LHCN-M2 (cell line): Measurements from ENCODE around the gene TAGLN2. TPM values are rescaled to one million over a fixed set of nuclear protein-coding genes. Genes with fewer than 3 reads are reported as not detected.
"Not testable (repeated sequence)": the region's sequence is repeated elsewhere in the genome, so short reads cannot be mapped to it uniquely, and the experiment has no call there.

Experiments used
- DNase-seq: peaks from one replicate; pipeline ENCODE4 v3.0.0-alpha.2; 2012; ENCODE audit warnings: low read depth
- total RNA-seq: library from RNA; depleted of rRNA; stranded (reverse); fragments of >200 nt; gene quantifications from 2 replicates; pipeline ENCODE4 v1.2.3, GENCODE V29; 2014

Gene TAGLN2
- total RNA-seq, 1 experiment from 2014 or later: 294 TPM

DNA sequence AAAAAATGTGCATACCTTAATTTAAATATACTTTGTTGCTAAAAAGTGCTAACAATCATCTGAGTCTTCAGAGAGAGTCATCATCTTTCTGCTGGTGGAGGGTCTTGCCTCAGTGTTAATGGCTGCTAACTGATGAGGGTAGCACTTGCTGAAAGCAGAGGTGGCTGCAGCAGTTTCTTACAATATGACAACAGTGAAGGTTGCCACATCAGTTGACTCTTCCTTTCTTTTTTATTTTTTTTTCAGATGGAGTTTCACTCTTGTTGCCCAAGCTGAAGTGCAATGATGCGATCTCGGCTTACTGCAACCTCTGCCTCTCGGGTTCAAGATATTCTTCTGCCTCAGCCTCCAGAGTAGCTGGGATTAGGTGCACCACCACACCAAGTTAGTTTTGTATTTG lies 22.8 kb downstream of the TAGLN2 start:
- DNase-seq: no peak

DNA sequence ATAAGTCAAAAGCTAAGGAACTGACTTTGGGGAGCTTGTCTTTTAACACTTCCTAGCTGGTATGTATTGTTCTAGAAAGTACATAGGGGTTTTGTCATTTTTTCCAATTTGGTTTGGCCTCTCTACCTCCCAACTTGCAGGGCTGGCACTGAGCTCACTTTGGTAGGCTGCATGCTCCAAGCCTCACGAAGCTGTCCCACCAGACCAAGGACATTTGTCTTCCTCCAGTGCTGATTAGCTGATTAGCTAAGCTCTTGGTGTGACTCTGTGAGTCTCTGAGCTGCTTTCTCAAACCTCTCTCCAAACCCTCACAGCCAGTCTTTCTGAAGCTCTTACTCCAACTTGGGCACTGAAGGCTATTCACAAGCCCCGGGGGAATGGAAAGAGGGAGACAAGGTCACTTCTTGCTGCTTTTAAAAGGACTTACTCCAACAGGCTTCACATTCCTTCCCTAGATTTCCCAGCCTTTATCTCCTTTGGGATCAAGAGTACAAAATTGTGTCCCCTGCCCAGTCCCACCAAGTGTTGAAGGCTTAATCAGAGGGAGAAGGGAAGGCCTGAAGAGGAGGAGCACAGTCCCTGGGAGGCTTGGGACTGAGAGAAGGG lies 24.4 kb downstream of the TAGLN2 start:
- DNase-seq: no peak

DNA sequence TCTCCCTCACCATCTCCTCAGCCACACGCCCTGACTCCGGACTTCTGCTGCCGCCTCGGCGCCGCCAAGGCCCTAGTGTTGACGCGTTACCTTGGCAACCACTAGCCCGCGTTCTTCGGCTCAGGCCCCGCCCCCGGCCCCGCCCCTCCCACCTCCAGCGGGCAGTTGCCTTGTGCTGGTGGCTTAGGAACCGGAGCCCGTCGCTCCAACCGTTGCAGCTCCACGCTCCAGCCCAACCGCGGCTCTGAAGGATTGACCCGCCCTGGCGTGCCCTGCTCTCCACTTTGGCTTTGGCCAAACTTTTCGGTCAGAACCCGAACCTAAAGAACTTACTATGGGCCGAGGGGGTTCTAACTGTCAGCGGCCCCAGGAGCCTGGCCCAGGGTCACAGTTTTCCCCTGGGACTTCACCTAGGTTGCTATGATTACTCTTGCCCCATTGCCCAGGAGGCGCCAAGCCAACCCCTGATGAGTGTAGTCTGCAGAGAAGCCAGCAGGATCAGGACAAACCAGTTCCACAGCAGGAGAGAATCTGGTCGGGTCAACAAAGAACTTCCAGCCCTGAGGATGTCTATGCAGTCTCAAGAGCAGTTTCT lies 25.1 kb downstream of the TAGLN2 start, which contains the start of gene CFAP45:
TSS of gene CFAP45 (minus strand) at position 80 of the 595 bp plus-strand sequence. CDS start at position 13, 67 bp downstream.
- no peak for DNase-seq

DNA sequence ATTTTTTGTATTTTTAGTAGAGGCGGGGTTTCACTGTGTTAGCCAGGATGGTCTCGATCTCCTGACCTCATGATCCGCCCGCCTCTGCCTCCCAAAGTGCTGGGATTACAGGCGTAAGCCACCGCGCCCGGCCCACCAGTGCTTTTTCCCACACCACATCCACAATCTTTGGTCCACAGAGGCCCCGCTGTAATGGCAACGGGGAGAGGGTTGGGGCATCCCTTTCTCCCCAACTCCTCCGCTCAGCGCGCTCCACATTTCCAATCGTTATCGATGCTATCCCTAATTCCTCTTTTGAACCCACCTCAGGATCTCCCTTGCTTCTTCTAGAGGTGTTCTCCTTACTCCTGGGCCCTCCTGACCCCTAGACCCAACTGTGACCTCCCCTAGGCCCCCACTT lies 25.7 kb downstream of the TAGLN2 start:
- DNase-seq: not testable (repeated sequence)

DNA sequence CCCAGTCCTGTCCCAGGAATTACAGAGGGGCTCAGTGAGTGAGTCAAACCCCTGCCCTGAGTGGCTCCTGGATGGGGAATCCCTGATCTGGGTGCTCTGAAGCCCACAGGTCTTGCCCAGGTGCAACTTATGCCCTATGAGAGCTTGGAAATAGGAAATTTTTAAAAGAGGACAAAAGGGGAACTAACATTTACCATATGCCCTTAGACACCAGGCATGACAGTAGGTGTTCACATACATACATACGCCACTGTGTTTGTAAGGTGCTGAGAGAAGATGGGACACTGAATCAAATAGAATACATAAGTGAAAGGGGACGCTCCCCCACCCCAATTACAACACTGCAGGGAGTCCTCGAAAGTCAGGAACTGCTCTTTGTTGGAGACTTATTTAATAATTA lies 26.8 kb downstream of the TAGLN2 start:
- DNase-seq: no peak

DNA sequence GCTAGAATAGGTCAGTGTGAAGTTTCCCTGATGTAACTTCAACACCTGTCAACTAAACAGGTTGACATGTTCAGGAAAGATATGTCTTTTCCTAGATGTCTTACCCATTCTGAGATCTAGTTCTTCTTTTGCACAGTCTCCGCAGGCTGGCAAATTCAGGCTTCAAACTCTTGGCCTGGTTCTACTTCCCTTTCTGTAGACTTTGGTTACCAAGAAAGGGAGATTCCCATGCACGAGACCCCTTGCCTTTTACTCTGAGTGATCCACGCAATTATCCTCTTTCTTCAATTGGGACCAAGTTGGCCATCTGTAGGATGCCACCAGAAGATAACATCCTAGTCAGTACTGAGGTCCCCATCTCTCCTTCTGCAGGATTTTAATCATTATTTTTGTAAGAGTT lies 27.3 kb downstream of the TAGLN2 start:
- no peak for DNase-seq

DNA sequence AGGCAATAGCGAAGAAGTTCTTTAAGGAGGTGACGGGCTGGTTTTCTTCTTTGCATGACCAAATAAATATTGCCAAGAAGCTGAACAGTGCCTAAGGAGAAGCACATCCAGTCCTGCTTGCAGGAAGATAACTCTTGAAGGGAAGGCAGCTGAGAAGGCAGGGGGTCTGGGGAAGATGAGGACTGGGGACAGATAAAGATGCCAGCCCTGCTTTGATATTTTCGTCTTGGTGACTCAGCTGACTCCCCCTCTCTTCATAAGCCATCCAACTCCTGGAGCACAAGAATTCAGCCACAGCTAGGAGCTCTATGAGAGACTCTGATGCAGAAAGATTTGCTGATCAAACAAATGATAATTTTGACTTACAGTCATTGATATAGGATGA lies 28.8 kb downstream of the TAGLN2 start:
- no peak for DNase-seq

DNA sequence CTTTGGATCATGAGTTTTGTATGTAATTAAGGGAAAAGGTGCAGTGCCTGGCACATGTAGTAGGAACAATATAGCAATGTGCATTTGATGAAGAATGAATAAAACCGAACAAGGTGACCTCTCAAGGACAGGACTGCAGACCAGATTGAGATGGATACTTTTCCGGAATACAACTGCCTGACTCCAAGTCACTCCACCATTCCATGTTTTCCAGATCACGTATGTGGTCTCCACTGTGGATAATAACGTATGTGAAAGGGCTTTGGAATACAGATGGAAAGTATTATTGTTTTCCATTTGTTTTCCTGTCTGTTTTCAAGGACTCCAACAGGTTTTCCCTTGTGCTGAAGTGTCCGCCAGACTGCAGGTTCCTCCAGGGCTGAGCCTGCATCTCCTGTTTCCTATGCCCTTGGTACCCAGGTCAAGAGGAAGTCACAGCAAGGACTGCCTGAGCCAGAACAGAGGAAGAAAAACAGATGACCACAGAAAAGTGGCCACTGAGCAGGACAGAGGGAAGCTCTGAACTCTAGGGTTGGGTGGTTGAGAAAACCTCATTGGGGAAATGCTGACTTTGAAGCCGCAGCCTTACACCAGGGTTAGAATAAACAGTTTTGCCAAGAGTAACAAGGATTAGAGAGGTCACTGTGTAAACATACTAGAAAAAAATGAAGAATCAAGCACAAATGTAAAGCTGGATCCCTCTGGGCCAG lies 29.3 kb downstream of the TAGLN2 start:
- no peak for DNase-seq

DNA sequence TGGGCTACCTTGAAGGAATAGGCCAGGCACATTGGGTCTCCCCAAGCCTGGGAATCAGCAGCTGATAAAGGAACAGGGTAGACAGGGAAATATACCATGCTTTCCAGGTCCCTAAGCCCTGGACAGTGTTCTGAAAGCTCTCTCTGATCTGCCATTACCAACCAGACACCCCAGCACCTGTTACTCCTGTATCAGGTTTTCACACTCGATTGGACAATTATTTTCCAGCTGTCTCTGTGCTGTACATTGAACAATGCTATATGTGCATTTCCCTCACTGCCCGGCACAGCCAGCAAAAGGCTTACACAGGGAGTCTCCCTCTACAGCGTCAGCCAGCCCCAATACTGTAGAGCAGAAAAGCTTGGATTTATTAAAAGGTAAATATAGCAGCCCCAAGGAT lies 30.0 kb downstream of the TAGLN2 start:
- DNase-seq: no peak

DNA sequence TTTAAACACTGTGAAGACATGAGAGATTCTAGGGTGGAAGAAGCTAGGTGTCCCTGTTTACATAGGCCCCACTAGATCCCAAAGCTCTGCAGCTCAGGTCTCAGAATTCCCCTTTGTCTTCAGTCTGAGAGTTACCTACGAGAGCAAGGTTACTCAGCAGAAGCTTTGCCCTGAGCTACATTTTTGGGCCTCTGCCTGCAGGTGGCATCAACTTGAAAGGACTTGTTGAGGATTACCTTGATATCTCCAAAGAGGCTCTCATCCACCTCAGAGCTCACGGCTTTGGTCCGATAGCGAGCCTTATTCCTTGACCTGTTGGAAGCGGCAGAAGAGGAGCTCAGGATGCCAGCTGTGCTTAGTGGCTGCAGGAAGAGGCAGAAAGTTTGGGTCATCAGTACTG lies 32.4 kb downstream of the TAGLN2 start:
- DNase-seq: no peak

DNA sequence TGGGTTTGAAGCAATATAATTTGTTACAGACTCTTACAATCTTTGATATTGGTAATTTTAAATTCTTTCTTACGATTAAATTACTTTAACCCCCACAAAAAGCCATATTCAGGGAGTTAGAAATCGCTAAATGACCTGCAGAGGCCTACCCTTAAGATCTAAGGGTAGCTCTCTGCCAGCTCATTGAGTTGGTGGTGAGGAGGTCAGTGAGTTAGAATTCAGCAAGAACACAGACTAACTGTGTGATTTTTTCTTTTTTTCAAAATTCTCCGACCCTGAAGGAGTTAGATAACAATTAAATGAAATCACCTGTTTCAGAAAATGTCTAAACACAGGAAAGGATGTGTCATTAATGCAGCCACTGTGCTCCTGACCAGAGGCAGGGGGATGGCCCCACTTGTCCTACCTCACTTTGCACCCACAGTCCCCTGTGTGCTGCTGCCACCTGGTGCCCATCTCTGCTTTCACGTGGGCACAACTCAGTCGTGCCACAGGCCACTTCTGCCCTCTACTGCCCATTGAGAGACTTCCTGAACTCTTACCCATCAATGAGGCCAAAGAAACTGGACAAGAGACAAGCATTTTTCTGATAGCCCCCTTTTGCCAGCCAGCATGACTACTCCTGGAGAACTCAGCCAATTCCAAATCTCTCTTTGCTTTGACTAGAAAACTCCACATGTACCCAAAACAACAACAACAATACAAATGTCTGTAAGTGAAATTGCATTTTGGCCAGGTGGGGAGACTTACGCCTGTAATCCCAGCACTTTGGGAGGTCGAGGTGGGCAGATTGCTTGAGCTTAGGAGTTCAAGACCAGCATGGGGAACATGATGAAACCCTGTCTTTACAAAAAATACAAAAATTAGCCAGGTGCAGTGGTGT lies 33.8 kb downstream of the TAGLN2 start:
- peak; percentile 85 for DNase-seq

DNA sequence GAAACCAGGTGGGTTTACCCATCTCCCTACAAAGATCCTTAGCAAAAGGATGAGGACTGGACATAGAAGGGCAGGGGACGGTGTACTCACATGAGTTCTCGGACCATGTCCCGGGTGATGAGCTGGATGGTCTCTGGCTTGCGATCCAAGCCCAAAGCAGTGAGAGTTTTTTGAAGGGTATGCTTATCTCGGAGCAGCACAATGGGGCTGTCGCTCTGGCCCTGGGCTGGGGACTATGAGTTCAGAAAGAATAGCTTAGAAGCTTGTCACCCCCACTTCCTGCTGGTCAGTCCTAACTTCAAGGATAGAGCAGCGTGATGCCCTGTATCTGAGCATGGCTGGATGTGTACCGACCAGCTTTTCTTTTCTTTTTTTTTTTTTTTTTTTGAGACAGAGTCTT lies 34.9 kb downstream of the TAGLN2 start:
- DNase-seq: no peak

DNA sequence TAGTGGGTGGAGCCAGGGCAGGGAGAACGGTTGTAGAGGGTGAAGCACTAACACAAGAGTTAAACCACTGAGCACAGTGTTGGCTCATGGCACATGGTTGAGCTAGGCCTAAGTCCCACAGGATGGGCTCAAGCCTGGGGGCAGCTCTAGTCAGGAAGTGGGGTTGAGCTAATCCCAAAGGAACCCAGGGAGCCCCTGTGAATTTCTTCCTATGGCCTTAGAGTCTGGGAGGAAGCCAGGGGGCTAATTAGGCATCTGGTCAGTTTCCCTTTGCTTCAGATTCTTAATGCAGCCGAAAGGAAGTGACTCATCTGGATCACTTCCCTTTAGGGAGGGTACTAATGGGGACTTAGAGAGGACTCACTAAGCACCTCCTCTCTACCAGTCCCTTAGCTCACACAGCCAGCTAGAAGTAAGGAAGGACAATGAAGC lies 35.5 kb downstream of the TAGLN2 start:
- DNase-seq: peak; percentile 88

DNA sequence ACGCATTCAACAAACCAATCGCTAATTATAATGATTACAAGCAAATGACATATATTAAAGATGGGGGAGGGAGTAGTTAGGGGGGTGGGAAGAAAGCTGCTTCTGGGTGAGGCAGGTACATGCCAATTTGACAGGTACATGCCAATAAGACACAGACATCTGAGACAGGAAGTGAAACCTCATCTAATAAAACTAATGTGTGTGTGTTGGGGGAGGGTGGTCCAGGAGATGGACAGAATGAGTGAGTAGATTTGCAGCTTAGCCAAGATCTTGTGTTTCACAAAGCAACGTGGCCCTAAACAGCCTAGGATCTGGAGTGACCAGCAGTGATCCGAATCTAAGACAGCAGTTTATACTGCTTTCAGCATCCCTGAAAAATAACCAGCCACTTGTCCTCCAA lies 36.1 kb downstream of the TAGLN2 start:
- no peak for DNase-seq

DNA sequence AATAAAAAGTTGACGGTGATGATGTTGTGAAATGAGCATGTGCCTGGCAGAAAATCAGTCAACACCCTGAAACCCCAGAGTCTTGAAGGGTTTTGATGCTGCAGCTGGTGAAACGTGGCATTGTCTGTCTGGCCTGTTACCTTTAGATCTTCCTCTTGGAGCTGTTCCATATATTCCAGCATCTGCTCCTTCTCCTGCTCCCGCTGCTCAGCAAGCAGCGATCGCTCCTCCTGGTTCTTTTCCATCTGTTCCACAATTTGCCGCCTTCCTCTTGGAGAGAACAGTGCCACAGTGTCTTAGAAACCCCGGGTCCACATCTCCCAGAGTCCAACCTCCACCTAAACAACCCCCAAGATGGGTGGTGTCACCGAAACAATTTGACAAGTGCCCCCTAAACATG lies 41.0 kb downstream of the TAGLN2 start:
- no peak for DNase-seq

DNA sequence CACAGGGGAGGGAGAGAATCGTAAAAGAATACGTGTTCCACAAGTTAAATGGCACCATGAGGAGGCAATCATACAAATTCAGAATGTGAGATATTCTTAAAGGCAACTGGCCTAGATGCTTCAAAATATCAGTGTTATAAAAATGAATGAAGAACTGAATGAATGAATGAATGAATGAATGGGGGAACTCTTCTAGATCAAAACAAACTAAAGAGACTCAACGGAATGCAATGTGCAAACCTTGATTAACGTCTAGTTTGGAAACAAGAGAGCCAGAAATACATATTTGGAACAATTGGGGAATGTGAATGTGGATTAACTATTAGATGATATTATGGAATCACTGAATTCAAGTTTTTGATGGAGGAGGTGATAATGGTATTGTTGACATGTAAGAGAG lies 42.2 kb downstream of the TAGLN2 start:
- DNase-seq: no peak

DNA sequence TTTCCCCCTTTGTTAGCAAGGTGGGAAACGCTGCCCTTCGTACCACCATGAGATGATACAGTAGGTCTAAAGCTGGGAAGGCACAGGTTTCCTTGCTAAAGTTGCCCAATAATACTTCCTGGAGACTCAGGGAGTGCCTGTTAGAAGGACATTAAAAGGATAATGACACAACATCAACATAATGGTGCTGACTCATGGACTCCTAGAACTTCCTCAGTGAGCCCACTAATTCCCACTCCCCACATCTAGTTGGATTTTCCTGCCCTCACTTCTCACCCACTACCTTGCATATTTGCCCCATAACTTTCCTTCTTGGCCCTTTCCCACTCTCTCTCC lies 42.8 kb downstream of the TAGLN2 start:
- peak; percentile 51 for DNase-seq

DNA sequence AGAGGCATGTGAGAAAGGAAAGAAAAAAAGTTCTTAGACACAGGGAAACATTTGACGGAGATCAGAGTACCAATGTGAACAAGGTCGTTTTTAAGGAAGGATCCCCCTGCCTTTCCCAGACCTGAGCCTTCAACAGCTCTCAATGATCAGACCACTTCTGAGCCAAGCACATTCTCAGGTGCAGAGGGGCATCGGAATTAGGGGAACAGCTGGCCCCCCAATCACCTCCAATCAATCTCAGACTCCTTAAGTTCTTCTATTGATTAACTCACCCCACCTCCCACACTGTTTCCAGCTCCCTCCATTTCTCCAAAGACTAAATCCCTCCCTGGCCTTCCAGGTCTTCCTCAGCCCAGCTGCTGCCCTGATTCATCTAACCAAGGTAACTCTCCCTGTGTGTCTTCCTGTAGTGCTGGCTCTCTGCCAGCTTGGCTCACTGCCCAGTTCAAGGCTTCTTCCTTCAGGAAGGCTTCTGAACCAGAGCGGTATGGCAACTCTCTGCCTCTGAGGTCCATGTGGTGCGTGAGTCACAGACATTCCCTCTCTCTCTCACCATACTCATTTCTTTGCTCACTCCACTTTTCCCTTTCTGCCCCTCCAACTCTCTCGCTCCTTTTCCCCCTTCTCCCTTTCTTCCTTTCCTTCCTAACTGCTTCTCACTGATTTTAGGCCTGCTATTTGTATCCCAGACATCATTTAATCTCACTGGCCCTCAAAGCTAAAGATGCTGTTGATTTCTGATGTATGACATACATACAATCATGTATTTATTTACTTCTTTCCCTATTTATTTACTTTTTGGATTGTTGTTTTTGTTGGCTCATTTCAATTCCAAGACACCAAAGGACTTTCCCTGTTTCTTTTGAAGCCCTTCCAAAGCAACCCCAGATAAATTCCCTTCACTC lies 43.4 kb downstream of the TAGLN2 start:
- DNase-seq: peak; percentile 98

DNA sequence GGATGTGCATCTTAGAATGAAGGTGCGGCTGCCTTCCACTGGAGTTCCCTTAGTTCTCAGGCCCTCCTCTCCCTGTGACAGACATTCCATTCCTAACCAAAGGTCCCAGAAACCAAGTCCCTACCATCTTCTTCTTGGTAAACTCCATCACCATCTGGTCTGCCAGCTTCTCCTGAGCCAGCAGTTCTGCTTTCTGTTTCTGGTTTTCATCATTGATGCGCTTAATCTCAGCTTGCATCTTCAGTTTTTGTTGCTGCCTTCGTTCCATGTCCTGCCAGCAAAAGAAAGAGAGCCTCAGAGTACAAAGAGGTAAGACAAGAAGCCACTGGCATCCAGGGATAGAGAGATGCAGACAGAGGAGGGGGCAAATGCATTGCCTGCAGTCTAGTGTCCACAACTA lies 44.9 kb downstream of the TAGLN2 start:
- DNase-seq: no peak

DNA sequence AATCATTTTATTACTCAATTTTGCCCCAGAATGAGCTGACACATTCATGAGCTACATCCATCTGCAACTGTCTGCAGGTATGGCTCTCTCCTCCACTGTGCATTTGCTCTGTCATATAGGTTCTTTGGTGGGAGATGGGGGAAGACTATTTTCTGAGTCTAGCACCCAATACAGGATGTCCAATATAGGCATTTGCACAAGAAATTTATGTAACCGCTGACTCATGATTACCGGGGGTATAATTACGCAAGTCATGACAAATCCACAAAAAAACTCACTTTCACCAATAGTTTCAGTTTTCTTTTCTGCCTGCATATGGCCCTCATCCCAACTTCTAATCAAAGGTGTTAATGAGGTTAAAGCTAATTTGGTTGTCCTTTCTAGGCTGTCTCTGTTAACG lies 45.3 kb downstream of the TAGLN2 start:
- DNase-seq: peak; percentile 69

DNA sequence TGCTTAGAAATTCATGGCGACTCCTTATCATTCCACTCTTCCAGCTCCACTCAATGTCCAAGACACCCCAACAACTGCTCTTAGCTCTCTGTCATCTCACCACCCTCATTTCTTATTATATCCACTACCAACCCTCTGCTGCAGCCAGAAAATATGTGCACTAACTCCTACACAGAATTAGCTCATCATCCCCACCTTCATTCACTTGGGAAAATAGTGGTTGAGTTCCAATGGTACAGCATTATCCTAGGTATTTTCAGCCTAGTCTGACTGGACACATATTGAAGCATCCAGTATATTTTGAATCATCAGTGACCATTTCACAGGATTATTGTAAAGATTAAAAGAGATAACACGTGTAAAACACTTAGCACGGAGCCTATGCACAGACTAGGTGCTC lies 46.2 kb downstream of the TAGLN2 start:
- no peak for DNase-seq
